Activated B cell treated with CpG ODN at 0.5 μM for 24 hours (primary cell): ENCODE measurements around the gene SLC25A41. TPM values are rescaled to one million over a fixed set of nuclear protein-coding genes. Genes with fewer than 3 reads are reported as not detected.

ENCODE experiments used
- ATAC-seq: fragments of 200-7000 bp; cut with Tn5 transposase; one replicate; pipeline ENCODE4 v1.10.0; 2021; ENCODE audit warnings: low read depth, mild to moderate bottlenecking, moderate library complexity
- CTCF ChIA-PET: fragments of 350-600 bp; sonication (Branson Sonifier 250); formaldehyde crosslinking; loops from one replicate; lab custom pipeline; 2021; ENCODE audit warnings: antibody characterized with exemption; lab: Charles Lee
- POLR2A ChIA-PET: fragments of 350-600 bp; sonication (Branson Sonifier 250); formaldehyde crosslinking; loops from one replicate; lab custom pipeline; 2021; ENCODE audit warnings: antibody characterized with exemption; lab: Charles Lee
- DNase-seq: peaks from one replicate; pipeline ENCODE4 v3.0.0; 2022
- H3K27ac Mint-ChIP-seq: one replicate; pipeline ENCODE4 v1.8.0; 2020; ENCODE audit warnings: mixed read lengths
- H3K27me3 Mint-ChIP-seq: one replicate; pipeline ENCODE4 v1.8.0; 2021; ENCODE audit warnings: mixed read lengths
- H3K36me3 Mint-ChIP-seq: one replicate; pipeline ENCODE4 v1.8.0; 2021; ENCODE audit warnings: low read depth, mixed read lengths
- H3K4me1 Mint-ChIP-seq: one replicate; pipeline ENCODE4 v1.8.0; 2021; ENCODE audit warnings: mixed read lengths
- H3K4me3 Mint-ChIP-seq: one replicate; pipeline ENCODE4 v1.8.0; 2020; ENCODE audit warnings: mild to moderate bottlenecking, mixed read lengths
- H3K9me3 Mint-ChIP-seq: one replicate; pipeline ENCODE4 v1.8.0; 2020; ENCODE audit warnings: mixed read lengths
- intact Hi-C: fragments of 100-400 bp; cut with micrococcal nuclease; formaldehyde crosslinking; loops from one replicate; pipeline ENCODE4 v1.15.1; 2024
- total RNA-seq: library from RNA; stranded (reverse); gene quantifications from 2 replicates; pipeline ENCODE4 v1.2.3, GENCODE V29; 2022
- TF ChIP-seq, protein P1 (sequence below): fragments of 200-600 bp; IDR thresholded peaks from one replicate; pipeline ENCODE4 v1.8.0; 2022; ENCODE audit warnings: antibody characterized with exemption, mild to moderate bottlenecking

The SLC25A41 gene
- total RNA-seq, 1 donor from 2014 or later = 0.40 TPM

DNA sequence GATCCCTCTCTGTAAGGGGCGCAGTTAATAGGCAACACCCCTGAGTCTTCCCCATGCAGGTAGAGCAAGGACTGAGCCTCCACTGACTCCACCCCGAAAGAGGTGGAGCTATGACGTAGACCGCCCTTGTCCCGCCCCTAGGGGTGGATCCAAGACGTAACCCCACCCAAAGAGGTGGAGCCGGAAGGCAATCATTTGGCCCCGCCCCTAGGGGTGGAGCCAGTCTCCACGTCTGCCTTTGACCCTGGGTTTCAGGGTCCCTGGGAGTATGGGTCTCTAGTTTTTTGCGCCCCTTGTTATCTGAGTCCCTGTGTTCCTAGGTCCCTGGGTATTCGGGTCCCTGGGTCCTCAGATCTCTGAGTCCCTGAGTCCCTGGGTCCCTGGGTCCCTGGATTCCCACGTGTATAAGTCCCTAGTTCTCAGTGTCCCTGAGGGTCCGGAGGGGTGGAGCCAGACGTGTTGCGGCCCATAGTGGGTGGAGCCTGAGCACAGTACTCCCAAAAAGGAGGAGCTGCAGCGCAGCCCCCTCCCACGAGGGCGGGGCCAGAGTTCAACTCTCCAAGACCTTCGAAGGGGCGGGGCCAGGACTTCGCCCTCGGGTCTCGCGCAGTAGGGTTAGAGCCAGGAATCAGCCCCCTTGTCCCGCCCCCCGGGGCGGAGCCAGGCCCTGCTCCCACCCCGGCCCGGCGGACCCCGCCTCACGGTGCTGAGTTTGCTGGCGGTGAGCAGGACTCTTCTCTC is 42.8 kb upstream of the SLC25A41 start:
- intact Hi-C loops = no loop called here
- POLR2A ChIA-PET = interaction anchor here (1.0 kb wide), 1 partner anchor 14 kb away, joined by 3 read pairs; no protein-coding TSS in a partner anchor
- peaks cover 35% of the 10 kb centered on the region for H3K36me3 Mint-ChIP-seq

DNA sequence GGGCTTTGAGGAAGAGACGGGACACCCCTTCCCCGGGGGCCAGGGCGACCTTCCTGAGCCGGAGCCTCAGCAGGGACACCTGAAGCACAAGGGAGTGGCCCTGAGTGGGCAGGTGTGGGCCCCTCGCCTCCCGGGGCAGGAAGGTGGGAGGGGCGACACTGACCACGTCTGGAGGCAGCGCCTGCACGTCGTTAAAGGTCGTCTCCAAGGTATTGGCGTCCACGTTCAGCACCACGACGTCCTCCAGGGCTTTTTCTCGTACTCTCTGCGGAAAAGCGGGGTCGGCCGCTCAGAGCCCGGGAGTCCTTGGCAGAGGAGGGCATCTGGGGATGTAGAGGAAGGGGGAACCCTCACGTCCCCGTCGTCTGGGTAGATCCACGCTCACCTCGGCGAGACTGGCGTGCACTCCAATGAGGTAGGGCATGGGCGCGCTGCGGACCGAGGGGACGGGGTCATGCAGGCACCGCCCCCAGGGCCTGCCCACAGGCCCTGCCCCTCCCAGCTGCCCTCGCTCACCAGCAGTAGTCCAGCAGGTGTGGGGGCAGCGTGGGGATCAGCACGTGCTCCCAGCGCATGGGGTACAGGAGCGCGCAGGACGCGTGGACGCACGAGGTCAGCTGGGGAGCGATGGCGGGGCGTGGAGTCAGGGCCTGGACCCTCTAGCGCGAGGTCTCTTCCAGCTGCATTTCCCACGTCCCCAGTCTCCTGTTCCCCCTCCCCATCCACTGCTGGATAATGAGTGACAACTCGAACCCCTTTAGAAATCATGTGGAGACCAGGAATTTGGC is 42.0 kb upstream of the SLC25A41 start:
- no peak for ATAC-seq
- no peaks in the 10 kb centered on the region for H3K27me3 Mint-ChIP-seq
- H3K4me3 Mint-ChIP-seq = no peak overlapping the region
- no peak for DNase-seq
- H3K9me3 Mint-ChIP-seq = no peaks in the 10 kb centered on the region
- CTCF ChIA-PET = no interaction called here
- no peak overlapping the region for H3K27ac Mint-ChIP-seq
- peaks cover 39% of the 10 kb centered on the region for H3K36me3 Mint-ChIP-seq
- intact Hi-C loops = no loop called here
- peaks cover 7% of the 10 kb centered on the region for H3K4me1 Mint-ChIP-seq
- POLR2A ChIA-PET = no interaction called here
- TF ChIP-seq, protein P1, sequence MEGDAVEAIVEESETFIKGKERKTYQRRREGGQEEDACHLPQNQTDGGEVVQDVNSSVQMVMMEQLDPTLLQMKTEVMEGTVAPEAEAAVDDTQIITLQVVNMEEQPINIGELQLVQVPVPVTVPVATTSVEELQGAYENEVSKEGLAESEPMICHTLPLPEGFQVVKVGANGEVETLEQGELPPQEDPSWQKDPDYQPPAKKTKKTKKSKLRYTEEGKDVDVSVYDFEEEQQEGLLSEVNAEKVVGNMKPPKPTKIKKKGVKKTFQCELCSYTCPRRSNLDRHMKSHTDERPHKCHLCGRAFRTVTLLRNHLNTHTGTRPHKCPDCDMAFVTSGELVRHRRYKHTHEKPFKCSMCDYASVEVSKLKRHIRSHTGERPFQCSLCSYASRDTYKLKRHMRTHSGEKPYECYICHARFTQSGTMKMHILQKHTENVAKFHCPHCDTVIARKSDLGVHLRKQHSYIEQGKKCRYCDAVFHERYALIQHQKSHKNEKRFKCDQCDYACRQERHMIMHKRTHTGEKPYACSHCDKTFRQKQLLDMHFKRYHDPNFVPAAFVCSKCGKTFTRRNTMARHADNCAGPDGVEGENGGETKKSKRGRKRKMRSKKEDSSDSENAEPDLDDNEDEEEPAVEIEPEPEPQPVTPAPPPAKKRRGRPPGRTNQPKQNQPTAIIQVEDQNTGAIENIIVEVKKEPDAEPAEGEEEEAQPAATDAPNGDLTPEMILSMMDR = no peak

More for the DNA sequence above, 42.8 kb upstream of the SLC25A41 start:
- TF ChIP-seq, protein P1 = no peak
- Mint-ChIP-seq H3K4me1 (peaks cover 15% of the 10 kb centered on the region), H3K27ac (no peak overlapping the region), H3K9me3 (no peaks in the 10 kb centered on the region), H3K27me3 (no peaks in the 10 kb centered on the region), H3K4me3 (no peak overlapping the region)
- peak; percentile 33 for DNase-seq
- CTCF ChIA-PET = no interaction called here
- peak; percentile 87 for ATAC-seq

DNA sequence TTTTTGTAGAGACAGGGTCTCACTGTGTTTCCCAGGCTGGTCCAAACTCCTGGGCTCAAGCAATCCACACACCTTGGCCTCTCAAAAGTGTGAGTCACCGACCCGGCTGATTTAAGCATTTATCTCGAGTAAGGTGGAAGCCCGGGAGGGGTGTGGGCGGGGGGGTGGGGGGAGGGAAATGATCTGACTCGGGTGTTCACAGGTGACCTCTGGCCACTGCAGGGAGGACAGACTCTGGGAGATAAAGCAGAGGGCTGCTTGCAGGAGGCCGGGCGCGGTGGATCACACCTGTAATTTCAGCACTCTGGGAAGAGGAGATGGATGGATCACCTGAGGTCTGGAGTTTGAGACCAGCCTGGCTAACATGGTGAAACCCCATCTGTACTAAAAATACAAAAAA is 40.1 kb upstream of the SLC25A41 start:
- intact Hi-C loops = no loop called here
- no peaks in the 10 kb centered on the region for H3K4me1 Mint-ChIP-seq
- ChIA-PET CTCF (no interaction called here), POLR2A (interaction anchor here (0.6 to 1.1 kb wide), 3 partner anchors 16 to 181 kb away, joined by 3 to 6 read pairs (median 3); partner anchors contain the start of gene KHSRP)
- H3K27ac Mint-ChIP-seq = no peak overlapping the region
- no peaks in the 10 kb centered on the region for H3K27me3 Mint-ChIP-seq
- H3K4me3 Mint-ChIP-seq = no peak overlapping the region
- ATAC-seq (no peak), DNase-seq (no peak)
- TF ChIP-seq, protein P1 = no peak
- no peaks in the 10 kb centered on the region for H3K9me3 Mint-ChIP-seq
- H3K36me3 Mint-ChIP-seq = peaks cover 49% of the 10 kb centered on the region

DNA sequence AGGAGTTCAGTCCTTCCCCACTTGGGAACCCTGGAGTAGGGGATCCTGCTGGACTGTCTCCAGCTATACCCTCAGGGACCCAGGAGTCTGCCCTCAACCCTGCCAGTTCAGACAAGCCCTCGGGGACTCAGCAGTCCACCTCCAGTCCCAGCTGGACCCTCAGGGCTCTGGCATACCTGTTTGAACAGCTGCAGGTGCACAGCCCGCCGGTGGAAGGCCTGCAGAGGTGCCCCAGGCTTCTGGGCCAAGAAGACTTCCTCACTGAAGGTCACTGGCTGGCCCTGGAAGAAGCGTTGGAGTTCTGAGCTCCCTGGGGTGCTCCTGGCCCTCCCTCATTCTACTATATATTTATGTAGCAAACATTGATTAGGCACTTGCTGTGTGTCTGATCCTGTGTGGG is 39.1 kb upstream of the SLC25A41 start:
- TF ChIP-seq, protein P1 = no peak
- H3K9me3 Mint-ChIP-seq = no peaks in the 10 kb centered on the region
- ATAC-seq = no peak
- CTCF ChIA-PET = interaction anchor here (1.0 kb wide), 1 partner anchor 255 kb away, joined by 3 read pairs; no protein-coding TSS in a partner anchor
- peaks cover 57% of the 10 kb centered on the region for H3K36me3 Mint-ChIP-seq
- no peaks in the 10 kb centered on the region for H3K27me3 Mint-ChIP-seq
- no peak for DNase-seq
- H3K27ac Mint-ChIP-seq = no peak overlapping the region
- no peak overlapping the region for H3K4me3 Mint-ChIP-seq
- intact Hi-C loops = no loop called here
- no peaks in the 10 kb centered on the region for H3K4me1 Mint-ChIP-seq
- POLR2A ChIA-PET = interaction anchor here (0.6 to 1.1 kb wide), 5 partner anchors 12 to 53 kb away, joined by 3 to 8 read pairs (median 4); partner anchors contain the start of gene KHSRP

DNA sequence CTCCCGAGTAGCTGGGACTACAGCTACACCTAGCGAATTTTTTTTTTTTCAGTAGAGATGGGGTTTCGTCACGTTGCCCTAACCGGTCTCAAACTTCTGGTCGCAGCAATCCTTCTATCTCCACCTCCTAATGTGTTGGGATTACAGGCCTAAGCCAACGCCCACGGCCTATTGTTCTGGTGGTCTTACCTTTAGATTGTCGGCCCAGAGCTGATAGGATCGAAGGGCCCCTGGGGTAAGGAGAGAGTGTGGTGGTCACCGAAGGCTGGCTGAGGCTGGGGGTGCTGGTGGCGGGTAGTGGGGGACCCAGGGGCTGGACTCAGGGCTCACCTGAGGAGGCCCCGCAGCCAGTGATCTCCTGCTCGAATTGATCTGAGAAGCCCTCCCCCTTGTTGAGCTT is 37.5 kb upstream of the SLC25A41 start:
- H3K4me1 Mint-ChIP-seq = no peaks in the 10 kb centered on the region
- POLR2A ChIA-PET = interaction anchor here (1.3 kb wide), 1 partner anchor 10 kb away, joined by 4 read pairs; the partner anchor contains the start of gene DENND1C

More for the DNA sequence above, 37.5 kb upstream of the SLC25A41 start:
- H3K27ac Mint-ChIP-seq = no peak overlapping the region
- no peaks in the 10 kb centered on the region for H3K9me3 Mint-ChIP-seq
- CTCF ChIA-PET = no interaction called here
- no peak for DNase-seq
- peaks cover 59% of the 10 kb centered on the region for H3K36me3 Mint-ChIP-seq
- intact Hi-C loops = no loop called here
- TF ChIP-seq, protein P1 = no peak
- ATAC-seq = no peak
- H3K27me3 Mint-ChIP-seq = no peaks in the 10 kb centered on the region
- no peak overlapping the region for H3K4me3 Mint-ChIP-seq
